ENCODE data around the gene SULT4A1.

DNA sequence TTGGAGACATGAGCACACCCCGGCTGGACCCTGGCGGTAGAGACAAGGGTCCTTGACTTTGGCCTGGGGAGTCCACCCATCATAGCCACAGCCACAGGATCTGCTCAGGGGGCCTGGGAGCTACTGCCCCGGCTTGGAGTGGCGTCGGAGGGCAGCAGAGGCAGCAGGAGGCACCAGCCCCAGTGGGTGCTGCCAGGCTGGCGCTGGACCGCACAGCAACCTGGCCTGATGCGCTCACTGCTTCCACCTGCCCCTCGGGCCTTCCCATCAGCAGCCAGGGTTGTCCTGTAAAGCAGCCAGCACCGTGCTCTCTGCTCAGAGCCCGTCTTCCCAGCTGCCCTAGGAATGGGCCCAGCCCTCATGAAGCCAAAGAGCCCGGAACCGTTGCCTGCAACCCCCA lies 21.9 kb downstream of the SULT4A1 start:
- TF ChIP-seq, protein P1, sequence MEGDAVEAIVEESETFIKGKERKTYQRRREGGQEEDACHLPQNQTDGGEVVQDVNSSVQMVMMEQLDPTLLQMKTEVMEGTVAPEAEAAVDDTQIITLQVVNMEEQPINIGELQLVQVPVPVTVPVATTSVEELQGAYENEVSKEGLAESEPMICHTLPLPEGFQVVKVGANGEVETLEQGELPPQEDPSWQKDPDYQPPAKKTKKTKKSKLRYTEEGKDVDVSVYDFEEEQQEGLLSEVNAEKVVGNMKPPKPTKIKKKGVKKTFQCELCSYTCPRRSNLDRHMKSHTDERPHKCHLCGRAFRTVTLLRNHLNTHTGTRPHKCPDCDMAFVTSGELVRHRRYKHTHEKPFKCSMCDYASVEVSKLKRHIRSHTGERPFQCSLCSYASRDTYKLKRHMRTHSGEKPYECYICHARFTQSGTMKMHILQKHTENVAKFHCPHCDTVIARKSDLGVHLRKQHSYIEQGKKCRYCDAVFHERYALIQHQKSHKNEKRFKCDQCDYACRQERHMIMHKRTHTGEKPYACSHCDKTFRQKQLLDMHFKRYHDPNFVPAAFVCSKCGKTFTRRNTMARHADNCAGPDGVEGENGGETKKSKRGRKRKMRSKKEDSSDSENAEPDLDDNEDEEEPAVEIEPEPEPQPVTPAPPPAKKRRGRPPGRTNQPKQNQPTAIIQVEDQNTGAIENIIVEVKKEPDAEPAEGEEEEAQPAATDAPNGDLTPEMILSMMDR (IDR thresholded peaks at IDR 0.05; ENCODE audit: insufficient read depth, low read length, poor library complexity, severe bottlenecking), result no peak
- TF ChIP-seq EZH2phosphoT487 (conservative IDR thresholded peaks at IDR 0.05; ENCODE audit: low read length), result no peak

Measured in SU-DHL-6 (cell line).